ENCODE measurements around the gene COL1A1. TPM values are rescaled to one million over a fixed set of nuclear protein-coding genes. Genes with fewer than 3 reads are reported as not detected.

Gene COL1A1
- total RNA-seq, 1 donor from 2014 or later = 1.1 TPM

DNA sequence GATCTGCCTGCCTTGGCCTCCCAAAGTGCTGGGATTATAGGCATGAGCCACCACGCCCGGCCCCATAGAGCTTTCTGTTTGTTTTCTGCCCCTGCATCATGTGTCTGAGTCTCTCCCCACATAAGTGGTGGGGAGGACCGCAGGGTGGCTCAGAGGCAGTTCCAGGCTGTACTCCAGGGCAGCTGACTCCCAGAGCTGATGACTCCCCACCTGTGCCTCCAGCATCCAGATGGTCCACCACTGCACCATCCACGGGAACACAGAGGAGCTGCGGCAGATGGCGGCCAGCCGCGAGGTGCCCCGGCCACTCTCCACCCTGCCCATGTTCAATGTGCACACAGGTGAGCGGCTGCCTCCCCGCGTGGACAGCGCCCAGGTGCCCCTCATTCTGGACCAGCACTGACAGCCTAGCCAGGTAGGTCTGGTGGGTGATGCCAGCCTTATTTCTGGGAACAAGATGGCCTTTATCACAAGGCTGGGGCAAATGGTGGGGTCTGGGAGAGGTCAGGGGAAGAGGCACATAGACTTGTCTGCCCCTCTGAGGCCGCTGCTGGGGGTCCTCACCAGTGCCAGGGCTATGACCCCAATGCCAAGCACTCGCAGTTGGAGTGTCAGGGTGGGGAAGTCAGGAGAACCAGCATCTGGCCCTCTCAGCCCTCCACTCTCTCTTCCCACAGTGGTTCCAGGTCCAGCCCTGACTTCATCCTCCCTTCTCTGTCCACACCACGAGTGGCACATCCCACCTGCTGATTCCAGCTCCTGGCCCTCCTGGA lies 26.2 kb downstream of the COL1A1 start:
- H3K4me2 ChIP-seq = no peak overlapping the region
- H3K79me2 ChIP-seq (ENCODE audit: low read depth) = no peaks in the 10 kb centered on the region
- H3K4me1 Mint-ChIP-seq = peaks cover 36% of the 10 kb centered on the region
- no peaks in the 10 kb centered on the region for H3K9me3 Mint-ChIP-seq
- H4K20me1 ChIP-seq (ENCODE audit: low read depth) = no peaks in the 10 kb centered on the region
- peaks cover 11% of the 10 kb centered on the region for H3K27me3 Mint-ChIP-seq (ENCODE audit: insufficient read depth, low read depth)
- H3K27me3 ChIP-seq = no peaks in the 10 kb centered on the region
- no peaks in the 10 kb centered on the region for H3K36me3 ChIP-seq
- H3F3A ChIP-seq (ENCODE audit: low read depth) = peaks cover 20% of the 10 kb centered on the region
- H3K4me1 ChIP-seq = peaks cover 12% of the 10 kb centered on the region
- H3K4me3 ChIP-seq = no peak overlapping the region
- no peak for TF ChIP-seq EZH2phosphoT487 (IDR thresholded peaks at IDR 0.05)
- TF ChIP-seq CTCF (IDR thresholded peaks at IDR 0.05) = no peak
- TF ChIP-seq EZH2 (IDR thresholded peaks at IDR 0.05) = no peak
- H3K27ac Mint-ChIP-seq = no peak overlapping the region
- H3K36me3 Mint-ChIP-seq = no peaks in the 10 kb centered on the region
- H2AFZ ChIP-seq (replicated peaks) = no peak overlapping the region
- H3K9ac ChIP-seq = no peak overlapping the region
- no peak overlapping the region for H3K27ac ChIP-seq
- H3K4me3 Mint-ChIP-seq = no peak overlapping the region
- no peaks in the 10 kb centered on the region for H3K9me3 ChIP-seq (ENCODE audit: low read depth)
- no peak for DNase-seq (ENCODE audit: low spot score)

DNA sequence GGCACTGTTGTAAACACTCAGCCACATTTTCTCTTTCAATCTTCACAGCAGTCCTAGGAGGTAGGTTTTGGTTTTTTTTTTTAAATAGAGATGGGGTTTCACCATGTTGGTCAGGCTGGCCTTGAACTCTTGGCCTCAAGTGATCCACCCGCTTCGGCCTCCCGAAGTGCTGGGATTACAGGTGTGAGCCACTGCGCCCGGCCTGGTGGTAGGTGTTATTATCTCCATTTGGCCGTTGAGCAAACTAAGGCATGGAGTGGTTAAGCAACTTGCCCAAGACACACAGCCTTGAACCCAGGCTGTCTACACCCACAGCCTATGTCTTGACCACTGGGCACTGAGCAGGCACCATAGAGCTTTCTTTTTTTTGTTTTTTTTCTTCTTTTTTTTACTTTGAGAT lies 27.0 kb downstream of the COL1A1 start:
- Histone ChIP-seq H2AFZ (replicated peaks) (no peak overlapping the region), H3K9me3 (ENCODE audit: low read depth) (no peaks in the 10 kb centered on the region), H3K4me3 (no peak overlapping the region), H3K27ac (no peak overlapping the region), H3K27me3 (no peaks in the 10 kb centered on the region), H3K4me2 (no peak overlapping the region), H3K9ac (no peak overlapping the region), H3K79me2 (ENCODE audit: low read depth) (no peaks in the 10 kb centered on the region), H3F3A (ENCODE audit: low read depth) (peaks cover 19% of the 10 kb centered on the region), H3K36me3 (no peaks in the 10 kb centered on the region), H4K20me1 (ENCODE audit: low read depth) (no peaks in the 10 kb centered on the region), H3K4me1 (peaks cover 12% of the 10 kb centered on the region)
- Mint-ChIP-seq H3K27me3 (ENCODE audit: insufficient read depth, low read depth) (peaks cover 12% of the 10 kb centered on the region), H3K27ac (peak overlapping the region; percentile 53), H3K36me3 (no peaks in the 10 kb centered on the region), H3K9me3 (no peaks in the 10 kb centered on the region), H3K4me1 (peaks cover 34% of the 10 kb centered on the region), H3K4me3 (no peak overlapping the region)
- DNase-seq (ENCODE audit: low spot score) = no peak
- TF ChIP-seq CTCF (IDR thresholded peaks at IDR 0.05) = no peak
- TF ChIP-seq EZH2 (IDR thresholded peaks at IDR 0.05) = no peak
- no peak for TF ChIP-seq EZH2phosphoT487 (IDR thresholded peaks at IDR 0.05)

DNA sequence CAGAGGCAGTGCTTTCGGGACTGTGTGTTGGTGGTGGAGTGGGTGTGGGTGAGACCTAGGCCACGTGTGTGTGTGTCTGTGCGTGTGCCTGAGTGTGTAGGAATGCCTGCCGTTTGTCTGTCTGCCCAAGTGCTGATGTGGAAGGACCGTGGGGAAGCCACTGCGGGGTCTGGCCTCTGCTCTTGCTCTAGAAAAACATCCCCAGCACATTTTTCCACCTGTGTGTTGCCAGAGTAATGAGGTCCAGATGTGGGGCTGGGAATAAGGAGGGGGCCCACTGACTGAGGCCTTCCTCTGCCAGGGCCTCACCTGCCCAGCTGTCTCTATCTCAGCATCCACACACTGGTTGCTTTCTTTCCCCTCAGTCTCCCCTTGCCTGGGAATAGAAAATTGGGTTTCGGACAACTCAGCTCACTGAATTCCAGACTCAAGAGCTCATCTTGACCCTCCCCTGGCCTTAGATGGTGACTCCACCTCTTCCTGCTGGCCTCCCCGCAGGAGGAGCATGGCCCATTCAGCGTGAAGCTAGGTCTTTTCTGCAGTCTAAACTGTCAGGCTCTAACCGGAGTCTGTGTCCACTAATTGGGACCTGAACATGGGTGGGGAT lies 28.0 kb downstream of the COL1A1 start:
- Mint-ChIP-seq H3K27ac (peak overlapping the region; percentile 78), H3K4me1 (peaks cover 32% of the 10 kb centered on the region), H3K36me3 (no peaks in the 10 kb centered on the region), H3K9me3 (no peaks in the 10 kb centered on the region), H3K27me3 (ENCODE audit: insufficient read depth, low read depth) (peaks cover 20% of the 10 kb centered on the region), H3K4me3 (no peak overlapping the region)
- TF ChIP-seq CTCF (IDR thresholded peaks at IDR 0.05) = no peak
- no peak for TF ChIP-seq EZH2phosphoT487 (IDR thresholded peaks at IDR 0.05)
- TF ChIP-seq EZH2 (IDR thresholded peaks at IDR 0.05) = no peak
- Histone ChIP-seq H3F3A (ENCODE audit: low read depth) (peaks cover 10% of the 10 kb centered on the region), H3K9me3 (ENCODE audit: low read depth) (no peaks in the 10 kb centered on the region), H3K4me1 (peaks cover 8% of the 10 kb centered on the region), H3K27me3 (no peaks in the 10 kb centered on the region), H4K20me1 (ENCODE audit: low read depth) (no peaks in the 10 kb centered on the region), H3K36me3 (no peaks in the 10 kb centered on the region), H3K9ac (no peak overlapping the region), H3K79me2 (ENCODE audit: low read depth) (no peaks in the 10 kb centered on the region), H2AFZ (replicated peaks) (peak overlapping the region; percentile 88), H3K27ac (no peak overlapping the region), H3K4me3 (no peak overlapping the region), H3K4me2 (no peak overlapping the region)
- peak; percentile 37 for DNase-seq (ENCODE audit: low spot score)

Measured in neural progenitor cell (in vitro differentiated cells).